GM18526 (cell line): ENCODE results near the gene NEGR1.

ENCODE experiments used
- POLR2A ChIP-seq: IDR thresholded peaks from 3 replicates; pipeline ENCODE4 v1.6.1; 2011; ENCODE audit not compliant: insufficient read length; ENCODE audit errors: extremely low read depth

The NEGR1 gene

GRCh38 chr1:71711456-71711855, 570.9 kb downstream of the NEGR1 start:
- no peak for TF ChIP-seq POLR2A

- TF ChIP-seq POLR2A, result no peak
Measured at GRCh38 chr1:71706029-71706671, 576.2 kb downstream of the NEGR1 start.

- no peak for TF ChIP-seq POLR2A
Measured at GRCh38 chr1:71698186-71698585, 584.2 kb downstream of the NEGR1 start.

GRCh38 chr1:71695821-71696220, 586.5 kb downstream of the NEGR1 start:
- no peak for TF ChIP-seq POLR2A

- TF ChIP-seq POLR2A, result no peak
Measured at GRCh38 chr1:71695084-71695483, 587.3 kb downstream of the NEGR1 start.

GRCh38 chr1:71693581-71693980, 588.8 kb downstream of the NEGR1 start:
- TF ChIP-seq POLR2A, result no peak

GRCh38 chr1:71689635-71690034, 592.7 kb downstream of the NEGR1 start:
- TF ChIP-seq POLR2A, result no peak

GRCh38 chr1:71687376-71687775, 595.0 kb downstream of the NEGR1 start:
- no peak for TF ChIP-seq POLR2A

GRCh38 chr1:71676979-71677925, 605.1 kb downstream of the NEGR1 start:
- no peak for TF ChIP-seq POLR2A

- no peak for TF ChIP-seq POLR2A
Measured at GRCh38 chr1:71668065-71668464, 614.3 kb downstream of the NEGR1 start.

GRCh38 chr1:71667216-71667615, 615.1 kb downstream of the NEGR1 start:
- no peak for TF ChIP-seq POLR2A

- no peak for TF ChIP-seq POLR2A
Measured at GRCh38 chr1:71666609-71667008, 615.7 kb downstream of the NEGR1 start.

- no peak for TF ChIP-seq POLR2A
Measured at GRCh38 chr1:71660411-71660810, 621.9 kb downstream of the NEGR1 start.

GRCh38 chr1:71657891-71658679, 624.3 kb downstream of the NEGR1 start:
- TF ChIP-seq POLR2A, result no peak

- TF ChIP-seq POLR2A, result no peak
Measured at GRCh38 chr1:71656902-71657301, 625.4 kb downstream of the NEGR1 start.
